ENCODE data around the gene CHN1.

CHN1 gene

DNA sequence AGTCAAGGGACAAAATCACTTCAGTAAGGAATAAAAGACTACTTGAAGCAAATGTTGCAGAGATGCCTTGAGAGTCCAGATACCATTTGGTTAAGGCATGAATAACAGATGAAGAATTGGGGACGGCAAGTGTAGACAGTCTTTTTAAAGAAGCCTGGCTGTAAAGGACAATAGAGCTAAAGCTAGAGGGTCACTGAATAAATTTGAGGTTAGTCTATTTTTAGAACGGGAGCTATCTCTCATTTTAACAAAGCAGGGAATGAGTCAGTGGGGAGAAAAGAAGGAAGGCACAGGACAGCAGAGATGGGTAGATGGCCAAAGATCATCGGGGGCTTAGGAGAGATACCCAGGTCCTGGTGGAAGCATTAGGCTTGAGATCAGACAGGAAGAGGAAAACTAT lies 30.6 kb upstream of the CHN1 start:
- Histone ChIP-seq H2BK5ac (ENCODE audit: low read depth, low read length, poor library complexity, severe bottlenecking) (no peak overlapping the region), H2BK120ac (ENCODE audit: low read depth, low read length) (no peak overlapping the region), H3K9ac (ENCODE audit: low read length) (no peak overlapping the region), H3K27me3 (ENCODE audit: control insufficient read depth in 1 of 2, insufficient read depth in 1 of 2, low read length in 2 of 2) (no peaks in the 10 kb centered on the region), H3K27ac (ENCODE audit: low read length, poor library complexity, severe bottlenecking) (no peak overlapping the region), H3K4ac (ENCODE audit: low read depth in 1 of 2, low read length in 2 of 2) (peak overlapping the region in 1 of 2 experiments; percentile 32), H2AK5ac (ENCODE audit: low read length, severe bottlenecking) (no peak overlapping the region), H4K91ac (ENCODE audit: low read length) (no peak overlapping the region), H2BK15ac (ENCODE audit: low read depth, poor library complexity, severe bottlenecking) (no peak overlapping the region), H4K8ac (ENCODE audit: low read length) (no peak overlapping the region), H3K18ac (ENCODE audit: low read depth in 1 of 2, low read length in 2 of 2) (peak overlapping the region in 1 of 2 experiments; percentile 62), H3K4me3 (ENCODE audit: insufficient read depth in 1 of 2, low read depth in 1 of 2, low read length in 2 of 2) (no peak overlapping the region), H3K23ac (ENCODE audit: low read length in 2 of 2) (no peak overlapping the region), H2BK12ac (ENCODE audit: low read length in 2 of 2) (no peak overlapping the region), H3K4me2 (ENCODE audit: low read length, poor library complexity, severe bottlenecking) (no peak overlapping the region), H2AFZ (ENCODE audit: low read depth, low read length) (no peak overlapping the region), H3K79me1 (replicated peaks; ENCODE audit: low read length, poor library complexity, severe bottlenecking) (no peaks in the 10 kb centered on the region), H3K36me3 (ENCODE audit: control insufficient read depth in 1 of 2, insufficient read depth in 2 of 2, low read depth in 1 of 2, low read length in 2 of 2) (no peaks in the 10 kb centered on the region), H3K9me3 (ENCODE audit: control insufficient read depth, low read length) (no peaks in the 10 kb centered on the region), H3K4me1 (ENCODE audit: control insufficient read depth, insufficient read depth, low read depth, low read length) (no peaks in the 10 kb centered on the region), H3K14ac (ENCODE audit: low read length in 2 of 2) (no peak overlapping the region)
- WGBS: 88% methylated on average over 3 of the region's 3 CpGs
- no peak for DNase-seq

DNA sequence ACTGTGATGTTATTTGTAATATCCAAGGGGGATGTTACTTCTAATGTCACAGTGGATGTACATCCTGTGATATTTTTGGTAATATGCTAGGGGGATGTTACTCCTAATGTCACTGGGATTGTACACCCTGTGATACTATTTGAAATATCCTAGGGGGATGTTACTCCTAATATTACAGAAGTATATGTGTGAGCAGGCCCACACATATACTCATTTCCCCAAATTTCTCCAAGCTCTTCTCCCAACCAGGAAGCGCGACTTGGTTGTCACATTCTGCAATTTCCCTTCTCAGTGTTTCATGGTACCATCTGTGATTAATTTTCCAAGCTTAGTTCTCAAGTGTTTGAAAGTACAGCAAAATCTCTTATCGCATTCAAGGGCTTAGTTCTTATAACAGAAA lies 29.5 kb upstream of the CHN1 start:
- Histone ChIP-seq H3K4me3 (ENCODE audit: insufficient read depth in 1 of 2, low read depth in 1 of 2, low read length in 2 of 2) (no peak overlapping the region), H4K8ac (ENCODE audit: low read length) (no peak overlapping the region), H3K18ac (ENCODE audit: low read depth in 1 of 2, low read length in 2 of 2) (no peak overlapping the region), H3K4me2 (ENCODE audit: low read length, poor library complexity, severe bottlenecking) (no peak overlapping the region), H3K14ac (ENCODE audit: low read length in 2 of 2) (no peak overlapping the region), H2AFZ (ENCODE audit: low read depth, low read length) (no peak overlapping the region), H2BK5ac (ENCODE audit: low read depth, low read length, poor library complexity, severe bottlenecking) (no peak overlapping the region), H3K4me1 (ENCODE audit: control insufficient read depth, insufficient read depth, low read depth, low read length) (no peaks in the 10 kb centered on the region), H3K9ac (ENCODE audit: low read length) (no peak overlapping the region), H3K9me3 (ENCODE audit: control insufficient read depth, low read length) (no peaks in the 10 kb centered on the region), H3K36me3 (ENCODE audit: control insufficient read depth in 1 of 2, insufficient read depth in 2 of 2, low read depth in 1 of 2, low read length in 2 of 2) (no peaks in the 10 kb centered on the region), H3K27me3 (ENCODE audit: control insufficient read depth in 1 of 2, insufficient read depth in 1 of 2, low read length in 2 of 2) (no peaks in the 10 kb centered on the region), H3K4ac (ENCODE audit: low read depth in 1 of 2, low read length in 2 of 2) (no peak overlapping the region), H3K79me1 (replicated peaks; ENCODE audit: low read length, poor library complexity, severe bottlenecking) (no peaks in the 10 kb centered on the region), H4K91ac (ENCODE audit: low read length) (no peak overlapping the region), H2AK5ac (ENCODE audit: low read length, severe bottlenecking) (no peak overlapping the region), H2BK120ac (ENCODE audit: low read depth, low read length) (no peak overlapping the region), H3K27ac (ENCODE audit: low read length, poor library complexity, severe bottlenecking) (no peak overlapping the region), H3K23ac (ENCODE audit: low read length in 2 of 2) (no peak overlapping the region), H2BK12ac (ENCODE audit: low read length in 2 of 2) (no peak overlapping the region), H2BK15ac (ENCODE audit: low read depth, poor library complexity, severe bottlenecking) (no peak overlapping the region)
- WGBS: 95% methylated on average over 3 of the region's 3 CpGs
- DNase-seq: no peak

DNA sequence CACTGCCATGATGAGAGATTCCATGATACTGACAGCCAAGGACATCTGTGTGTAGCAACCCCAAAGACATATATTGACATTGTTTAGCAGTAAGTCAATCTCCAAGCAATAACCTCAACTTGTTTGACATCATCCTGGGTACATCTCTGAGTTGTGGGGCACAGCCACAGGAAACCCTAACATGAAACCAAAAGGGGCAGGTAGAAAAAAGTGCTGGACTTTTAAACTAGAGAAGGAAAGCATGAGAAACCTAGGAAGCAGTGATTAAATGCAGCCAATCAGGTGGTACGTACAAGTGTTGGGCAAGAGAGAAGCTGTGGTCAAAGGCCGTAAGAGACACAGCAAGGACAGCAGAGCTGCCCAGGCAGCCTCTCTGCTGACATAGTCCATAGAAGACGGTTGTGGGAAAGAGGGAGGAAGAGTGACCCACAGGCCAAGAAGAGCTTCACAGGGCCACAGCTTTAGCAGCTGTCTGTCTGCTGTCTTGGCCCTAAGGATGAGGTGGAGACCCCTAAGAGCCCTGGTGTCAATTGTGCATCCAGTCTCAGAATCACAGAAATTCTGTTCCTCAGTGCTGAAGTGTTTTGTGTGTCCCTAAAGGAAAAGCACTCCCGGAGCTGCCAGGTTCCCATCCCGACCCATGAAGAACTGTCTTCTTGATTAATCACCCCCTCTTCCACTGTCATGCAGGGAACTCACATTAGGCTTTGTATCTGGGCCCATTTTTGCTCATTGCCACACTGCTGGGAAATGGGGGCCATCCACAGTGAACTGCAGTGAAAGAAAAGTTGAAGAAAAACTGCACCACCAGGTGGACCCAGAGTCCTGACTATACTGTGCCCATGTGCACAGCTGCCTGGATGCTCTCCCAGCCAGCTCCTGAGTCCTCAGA lies 25.4 kb upstream of the CHN1 start:
- no peaks in the 10 kb centered on the region for H3K27me3 ChIP-seq (ENCODE audit: control insufficient read depth in 1 of 2, insufficient read depth in 1 of 2, low read length in 2 of 2)
- no peak overlapping the region for H2BK15ac ChIP-seq (ENCODE audit: low read depth, poor library complexity, severe bottlenecking)
- peak; percentile 84 for DNase-seq
- H4K91ac ChIP-seq (ENCODE audit: low read length): no peak overlapping the region
- no peak overlapping the region for H3K14ac ChIP-seq (ENCODE audit: low read length in 2 of 2)
- no peak overlapping the region for H3K23ac ChIP-seq (ENCODE audit: low read length in 2 of 2)
- peak overlapping the region; percentile 35 to 90 for H3K18ac ChIP-seq (ENCODE audit: low read depth in 1 of 2, low read length in 2 of 2)
- no peak overlapping the region for H2BK5ac ChIP-seq (ENCODE audit: low read depth, low read length, poor library complexity, severe bottlenecking)
- no peak overlapping the region for H2AFZ ChIP-seq (ENCODE audit: low read depth, low read length)
- no peak overlapping the region for H3K27ac ChIP-seq (ENCODE audit: low read length, poor library complexity, severe bottlenecking)
- no peak overlapping the region for H3K4me2 ChIP-seq (ENCODE audit: low read length, poor library complexity, severe bottlenecking)
- H3K4me1 ChIP-seq (ENCODE audit: control insufficient read depth, insufficient read depth, low read depth, low read length): no peaks in the 10 kb centered on the region
- H3K4me3 ChIP-seq (ENCODE audit: insufficient read depth in 1 of 2, low read depth in 1 of 2, low read length in 2 of 2): no peak overlapping the region
- peak overlapping the region in 1 of 2 experiments; percentile 61 for H3K4ac ChIP-seq (ENCODE audit: low read depth in 1 of 2, low read length in 2 of 2)
- peak overlapping the region; percentile 15 for H4K8ac ChIP-seq (ENCODE audit: low read length)
- H3K9ac ChIP-seq (ENCODE audit: low read length): no peak overlapping the region
- H2AK5ac ChIP-seq (ENCODE audit: low read length, severe bottlenecking): no peak overlapping the region
- H2BK12ac ChIP-seq (ENCODE audit: low read length in 2 of 2): peak overlapping the region in 1 of 2 experiments; percentile 47
- 28% methylated on average over 5 of the region's 5 CpGs for WGBS
- no peaks in the 10 kb centered on the region for H3K79me1 ChIP-seq (replicated peaks; ENCODE audit: low read length, poor library complexity, severe bottlenecking)
- no peaks in the 10 kb centered on the region for H3K9me3 ChIP-seq (ENCODE audit: control insufficient read depth, low read length)
- no peak overlapping the region for H2BK120ac ChIP-seq (ENCODE audit: low read depth, low read length)
- H3K36me3 ChIP-seq (ENCODE audit: control insufficient read depth in 1 of 2, insufficient read depth in 2 of 2, low read depth in 1 of 2, low read length in 2 of 2): no peaks in the 10 kb centered on the region

DNA sequence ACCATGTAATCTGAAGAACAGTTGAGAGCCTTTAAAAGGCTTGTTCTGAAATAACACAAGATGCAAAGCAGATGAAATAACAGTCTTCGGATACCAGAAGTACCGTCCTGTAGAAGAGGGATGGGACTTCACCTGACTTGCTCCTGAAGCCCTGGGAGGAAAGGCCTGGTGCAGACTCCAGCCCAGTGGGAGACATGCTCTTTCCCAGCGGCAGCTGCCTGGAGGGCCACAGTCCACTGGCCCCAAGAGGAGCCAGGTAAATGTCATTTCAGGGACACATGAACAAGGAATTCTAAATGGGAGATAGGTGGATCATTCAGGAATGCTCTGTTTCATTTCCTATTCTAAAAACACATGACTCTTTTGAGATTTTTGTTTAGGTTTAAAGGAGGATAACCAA lies 22.6 kb upstream of the CHN1 start:
- H3K9ac ChIP-seq (ENCODE audit: low read length): no peak overlapping the region
- no peaks in the 10 kb centered on the region for H3K36me3 ChIP-seq (ENCODE audit: control insufficient read depth in 1 of 2, insufficient read depth in 2 of 2, low read depth in 1 of 2, low read length in 2 of 2)
- no peak overlapping the region for H3K27ac ChIP-seq (ENCODE audit: low read length, poor library complexity, severe bottlenecking)
- no peak overlapping the region for H2BK120ac ChIP-seq (ENCODE audit: low read depth, low read length)
- no peak overlapping the region for H2BK5ac ChIP-seq (ENCODE audit: low read depth, low read length, poor library complexity, severe bottlenecking)
- no peaks in the 10 kb centered on the region for H3K9me3 ChIP-seq (ENCODE audit: control insufficient read depth, low read length)
- DNase-seq: no peak
- no peaks in the 10 kb centered on the region for H3K79me1 ChIP-seq (replicated peaks; ENCODE audit: low read length, poor library complexity, severe bottlenecking)
- no peak overlapping the region for H2BK15ac ChIP-seq (ENCODE audit: low read depth, poor library complexity, severe bottlenecking)
- H3K14ac ChIP-seq (ENCODE audit: low read length in 2 of 2): no peak overlapping the region
- no peak overlapping the region for H3K23ac ChIP-seq (ENCODE audit: low read length in 2 of 2)
- H3K4me1 ChIP-seq (ENCODE audit: control insufficient read depth, insufficient read depth, low read depth, low read length): no peaks in the 10 kb centered on the region
- peak overlapping the region; percentile 93 for H4K91ac ChIP-seq (ENCODE audit: low read length)
- no peaks in the 10 kb centered on the region for H3K27me3 ChIP-seq (ENCODE audit: control insufficient read depth in 1 of 2, insufficient read depth in 1 of 2, low read length in 2 of 2)
- H2AK5ac ChIP-seq (ENCODE audit: low read length, severe bottlenecking): no peak overlapping the region
- no peak overlapping the region for H2AFZ ChIP-seq (ENCODE audit: low read depth, low read length)
- WGBS: 90% methylated on average over 3 of the region's 3 CpGs
- H2BK12ac ChIP-seq (ENCODE audit: low read length in 2 of 2): peak overlapping the region; percentile 46 to 62
- H3K4ac ChIP-seq (ENCODE audit: low read depth in 1 of 2, low read length in 2 of 2): peak overlapping the region in 1 of 2 experiments; percentile 28
- H3K18ac ChIP-seq (ENCODE audit: low read depth in 1 of 2, low read length in 2 of 2): peak overlapping the region; percentile 75 to 86
- peak overlapping the region; percentile 45 for H4K8ac ChIP-seq (ENCODE audit: low read length)
- no peak overlapping the region for H3K4me2 ChIP-seq (ENCODE audit: low read length, poor library complexity, severe bottlenecking)
- no peak overlapping the region for H3K4me3 ChIP-seq (ENCODE audit: insufficient read depth in 1 of 2, low read depth in 1 of 2, low read length in 2 of 2)
